GM12872 (cell line): Measurements from ENCODE around the gene NEDD4.

Source experiments
- CTCF ChIP-seq: IDR thresholded peaks from 3 replicates; pipeline ENCODE4 v1.5.1; 2011; ENCODE audit warnings: low read depth, mild to moderate bottlenecking, low read length, moderate library complexity; ENCODE audit not compliant: insufficient read depth

NEDD4 gene

GRCh38 chr15:55868707-55869106 lies 124.7 kb downstream of the NEDD4 start:
- no peak for TF ChIP-seq CTCF

GRCh38 chr15:55863911-55864310 lies 129.5 kb downstream of the NEDD4 start:
- no peak for TF ChIP-seq CTCF

- no peak for TF ChIP-seq CTCF
These were observed 132.3 kb downstream of the NEDD4 start for GRCh38 chr15:55861115-55861514.

- no peak for TF ChIP-seq CTCF
These were observed 132.9 kb downstream of the NEDD4 start for GRCh38 chr15:55860468-55860867.

GRCh38 chr15:55859681-55860080 lies 133.7 kb downstream of the NEDD4 start:
- no peak for TF ChIP-seq CTCF

GRCh38 chr15:55858661-55859060 lies 134.8 kb downstream of the NEDD4 start:
- no peak for TF ChIP-seq CTCF

GRCh38 chr15:55856506-55857164 lies 136.8 kb downstream of the NEDD4 start:
- no peak for TF ChIP-seq CTCF
